RCC 7860 (cell line): ENCODE measurements around the gene CMSS1.

Source experiments
- DNase-seq: peaks from one replicate; pipeline ENCODE4 v3.0.0-alpha.2; 2015; ENCODE audit warnings: low spot score
- FAIRE-seq: peaks from 2 replicates; lab custom pipeline; 2012; peaks lifted over from hg19 to GRCh38; lab: Jason Lieb, UNC

CMSS1 gene

GRCh38 chr3:99978221-99978620, 160.6 kb downstream of the CMSS1 start:
- DNase-seq (no peak), FAIRE-seq (no peak)

- FAIRE-seq (no peak), DNase-seq (no peak)
Measured at GRCh38 chr3:99980606-99981005, 162.9 kb downstream of the CMSS1 start.

GRCh38 chr3:99981138-99981537, 163.5 kb downstream of the CMSS1 start:
- DNase-seq, result no peak
- no peak for FAIRE-seq

- no peak for DNase-seq
- FAIRE-seq, result no peak
Measured at GRCh38 chr3:99982650-99983049, 165.0 kb downstream of the CMSS1 start.

- FAIRE-seq (no peak), DNase-seq (no peak)
Measured at GRCh38 chr3:99984139-99984538, 166.5 kb downstream of the CMSS1 start.

GRCh38 chr3:99984668-99985067, 167.0 kb downstream of the CMSS1 start:
- DNase-seq, result no peak
- FAIRE-seq, result no peak

- DNase-seq (no peak), FAIRE-seq (no peak)
Measured at GRCh38 chr3:99990179-99990578, 172.5 kb downstream of the CMSS1 start.

- DNase-seq (no peak), FAIRE-seq (no peak)
Measured at GRCh38 chr3:99997293-99997692, 179.6 kb downstream of the CMSS1 start.

GRCh38 chr3:99999536-99999935, 181.9 kb downstream of the CMSS1 start:
- DNase-seq (no peak), FAIRE-seq (no peak)

- no peak for FAIRE-seq
- DNase-seq, result no peak
Measured at GRCh38 chr3:100001083-100001482, 183.4 kb downstream of the CMSS1 start.

GRCh38 chr3:100001526-100002270, 184.0 kb downstream of the CMSS1 start:
- FAIRE-seq (no peak), DNase-seq (no peak)

GRCh38 chr3:100002599-100003350, 185.1 kb downstream of the CMSS1 start:
- FAIRE-seq, result peak; percentile 91
- DNase-seq, result peak; percentile 98

GRCh38 chr3:100003609-100004503, 186.2 kb downstream of the CMSS1 start:
- DNase-seq (no peak), FAIRE-seq (no peak)

- no peak for DNase-seq
- no peak for FAIRE-seq
Measured at GRCh38 chr3:100004931-100005330, 187.3 kb downstream of the CMSS1 start.

- DNase-seq (no peak), FAIRE-seq (no peak)
Measured at GRCh38 chr3:100005665-100006393, 188.2 kb downstream of the CMSS1 start.

- FAIRE-seq, result peak; percentile 72
- DNase-seq, result peak; percentile 6
Measured at GRCh38 chr3:100006570-100007271, 189.1 kb downstream of the CMSS1 start.

GRCh38 chr3:100007313-100007712, 189.7 kb downstream of the CMSS1 start:
- no peak for FAIRE-seq
- no peak for DNase-seq

GRCh38 chr3:100008081-100008698, 190.5 kb downstream of the CMSS1 start:
- DNase-seq (no peak), FAIRE-seq (no peak)

- no peak for DNase-seq
- FAIRE-seq, result no peak
Measured at GRCh38 chr3:100009276-100010086, 191.8 kb downstream of the CMSS1 start.
